IMR-90 (cell line): ENCODE data around the gene RPL35. TPM values are rescaled to one million over a fixed set of nuclear protein-coding genes. Genes with fewer than 3 reads are reported as not detected.
A peak's percentile ranks its signal among the peaks of the same experiment; 100 is the strongest.

ENCODE experiments used
- ATAC-seq: fragments of 200-7000 bp; cut with Tn5 transposase; 2 replicates; pipeline ENCODE4 v1.9.1; 2020; ENCODE audit warnings: low read depth, mild to moderate bottlenecking, moderate library complexity
- BruUV-seq: library from RNA; stranded (reverse); fragments of 400-500 nt; replicated peaks from 2 replicates; lab custom pipeline; 2021; lab: Mats Ljungman, UMichigan
- CTCF ChIA-PET: fragments of 300-600 bp; formaldehyde crosslinking; extraction: SDS; loops from one replicate; lab custom pipeline; 2021; ENCODE audit warnings: antibody characterized with exemption; lab: Yijun Ruan, JAX
- POLR2A ChIA-PET: fragments of 300-600 bp; sonication (Branson Sonifier 250); formaldehyde crosslinking; loops from one replicate; lab custom pipeline; 2022; ENCODE audit warnings: antibody characterized with exemption; ENCODE audit not compliant: unreplicated experiment; lab: Charles Lee
- DNase-seq: peaks from one replicate; pipeline ENCODE4 v3.0.0; 2013
- H2AFZ ChIP-seq: replicated peaks from 2 replicates; pipeline ENCODE3; 2013; ENCODE audit warnings: low read length, mild to moderate bottlenecking; ENCODE audit not compliant: poor library complexity
- H2AK5ac ChIP-seq: 2 replicates; pipeline ENCODE4 v1.6.1; 2013; ENCODE audit warnings: low read depth, low read length, inconsistent platforms
- H2AK9ac ChIP-seq: replicated peaks from 2 replicates; pipeline ENCODE3; 2013; ENCODE audit warnings: mild to moderate bottlenecking, low read depth, low read length, moderate library complexity; ENCODE audit not compliant: poor library complexity
- H2BK120ac ChIP-seq: 2 replicates; pipeline ENCODE4 v1.6.1; 2013; ENCODE audit warnings: low read depth, low read length, inconsistent platforms
- H2BK15ac ChIP-seq: 3 replicates; pipeline ENCODE4 v1.6.1; 2013; ENCODE audit warnings: low read depth, low read length, inconsistent platforms
- H2BK20ac ChIP-seq: 2 replicates; pipeline ENCODE4 v1.6.1; 2013; ENCODE audit warnings: low read depth, mild to moderate bottlenecking, inconsistent platforms, low read length, moderate library complexity
- H2BK5ac ChIP-seq: 2 replicates; pipeline ENCODE4 v1.6.1; 2013; ENCODE audit warnings: mild to moderate bottlenecking, low read depth, low read length, inconsistent platforms; ENCODE audit not compliant: poor library complexity, severe bottlenecking
- H3K14ac ChIP-seq: replicated peaks from 2 replicates; pipeline ENCODE4 v1.6.1; 2013; ENCODE audit warnings: low read depth, low read length, inconsistent platforms
- H3K18ac ChIP-seq: 2 replicates; pipeline ENCODE4 v1.6.1; 2013; ENCODE audit warnings: low read depth, low read length, control low read depth
- H3K23ac ChIP-seq: 2 replicates; pipeline ENCODE4 v1.6.1; 2013; ENCODE audit warnings: low read depth, low read length, inconsistent platforms
- H3K27ac ChIP-seq: 2 replicates; pipeline ENCODE4 v1.5.1; 2013; ENCODE audit warnings: mild to moderate bottlenecking, control low read depth, low read length; ENCODE audit not compliant: insufficient read depth
- H3K27me3 ChIP-seq: 2 replicates; pipeline ENCODE4 v1.6.1; 2013; ENCODE audit warnings: low read length; ENCODE audit not compliant: control insufficient read depth, insufficient read depth
- H3K36me3 ChIP-seq: 2 replicates; pipeline ENCODE4 v1.6.1; 2013; ENCODE audit warnings: low read length, mixed read lengths; ENCODE audit not compliant: control insufficient read depth, insufficient read depth
- H3K4ac ChIP-seq: 2 replicates; pipeline ENCODE4 v1.6.1; 2013; ENCODE audit warnings: low read depth, low read length, inconsistent platforms
- H3K4me1 ChIP-seq: 2 replicates; pipeline ENCODE4 v1.6.1; 2013; ENCODE audit warnings: low read length, mixed read lengths; ENCODE audit not compliant: control insufficient read depth, insufficient read depth
- H3K4me2 ChIP-seq: 2 replicates; pipeline ENCODE4 v1.6.1; 2013; ENCODE audit warnings: low read depth, mild to moderate bottlenecking, control low read depth, low read length, moderate library complexity
- H3K4me3 ChIP-seq: 2 replicates; pipeline ENCODE4 v1.5.1; 2013; ENCODE audit warnings: low read depth, mild to moderate bottlenecking, control low read depth, low read length, moderate library complexity; ENCODE audit not compliant: insufficient read depth
- H3K56ac ChIP-seq: 2 replicates; pipeline ENCODE4 v1.6.1; 2013; ENCODE audit warnings: low read length, inconsistent platforms; ENCODE audit not compliant: insufficient read depth; ENCODE audit errors: extremely low read depth
- H3K79me1 ChIP-seq, 2 experiments: 2 replicates each; pipeline ENCODE4 v1.6.1; 2013; ENCODE audit warnings: low read length in 2 of 2, inconsistent platforms in 1 of 2, low read depth in 1 of 2
- H3K9ac ChIP-seq: 2 replicates; pipeline ENCODE4 v1.6.1; 2013; ENCODE audit warnings: low read depth, low read length, control low read depth
- H3K9me1 ChIP-seq: 2 replicates; pipeline ENCODE4 v1.6.1; 2013; ENCODE audit warnings: low read length, inconsistent platforms; ENCODE audit not compliant: insufficient read depth
- H3K9me3 ChIP-seq: 2 replicates; pipeline ENCODE4 v1.6.1; 2013; ENCODE audit warnings: low read length; ENCODE audit not compliant: control insufficient read depth, insufficient read depth
- H4K20me1 ChIP-seq: 2 replicates; pipeline ENCODE4 v1.6.1; 2013; ENCODE audit warnings: low read length, inconsistent platforms; ENCODE audit not compliant: insufficient read depth
- H4K5ac ChIP-seq: 2 replicates; pipeline ENCODE4 v1.6.1; 2013; ENCODE audit warnings: mild to moderate bottlenecking, low read depth, low read length, control low read depth
- H4K8ac ChIP-seq, 2 experiments: 2 replicates each; pipeline ENCODE4 v1.6.1; 2013; ENCODE audit warnings: low read depth in 2 of 2, low read length in 2 of 2, control low read depth in 1 of 2, inconsistent platforms in 1 of 2
- H4K91ac ChIP-seq: 2 replicates; pipeline ENCODE4 v1.6.1; 2013; ENCODE audit warnings: low read depth, low read length, inconsistent platforms; ENCODE audit not compliant: insufficient read depth
- BHLHE40 ChIP-seq: fragments of 150-350 bp; IDR thresholded peaks from 2 replicates; pipeline ENCODE4 v1.6.1; 2016; ENCODE audit warnings: mild to moderate bottlenecking, low read depth, low read length
- CEBPB ChIP-seq: IDR thresholded peaks from 2 replicates; pipeline ENCODE4 v1.6.1; 2012; ENCODE audit warnings: low read depth, low read length, improper control_type of control experiment
- CHD1 ChIP-seq: IDR thresholded peaks from 2 replicates; pipeline ENCODE4 v1.6.1; 2012; ENCODE audit warnings: low read depth, low read length, improper control_type of control experiment
- ELK1 ChIP-seq: fragments of 150-350 bp; IDR thresholded peaks from 2 replicates; pipeline ENCODE4 v1.6.1; 2016; ENCODE audit warnings: low read depth, mild to moderate bottlenecking, low read length, moderate library complexity, borderline replicate concordance
- FOS ChIP-seq: fragments of 150-350 bp; IDR thresholded peaks from 2 replicates; pipeline ENCODE4 v1.6.1; 2016; ENCODE audit warnings: low read depth, low read length
- MAFK ChIP-seq: IDR thresholded peaks from 2 replicates; pipeline ENCODE4 v1.6.1; 2012; ENCODE audit warnings: low read depth, low read length, improper control_type of control experiment
- MAZ ChIP-seq: IDR thresholded peaks from 2 replicates; pipeline ENCODE4 v1.6.1; 2012; ENCODE audit warnings: low read depth, mild to moderate bottlenecking, low read length, improper control_type of control experiment, moderate library complexity, borderline replicate concordance
- MXI1 ChIP-seq: IDR thresholded peaks from 2 replicates; pipeline ENCODE4 v1.6.1; 2012; ENCODE audit warnings: low read depth, mild to moderate bottlenecking, low read length, moderate library complexity, borderline replicate concordance
- NFE2L2 ChIP-seq: fragments of 150-350 bp; IDR thresholded peaks from 2 replicates; pipeline ENCODE4 v1.6.1; 2016; ENCODE audit warnings: low read depth, mild to moderate bottlenecking, low read length
- POLR2A ChIP-seq: IDR thresholded peaks from 2 replicates; pipeline ENCODE4 v1.6.1; 2012; ENCODE audit warnings: mild to moderate bottlenecking, low read depth, low read length
- RAD21 ChIP-seq: IDR thresholded peaks from 2 replicates; pipeline ENCODE4 v1.6.1; 2012; ENCODE audit warnings: low read length, improper control_type of control experiment
- RCOR1 ChIP-seq: IDR thresholded peaks from 2 replicates; pipeline ENCODE4 v1.6.1; 2012; ENCODE audit warnings: mild to moderate bottlenecking, low read length, improper control_type of control experiment; ENCODE audit not compliant: insufficient replicate concordance
- RFX5 ChIP-seq: IDR thresholded peaks from 2 replicates; pipeline ENCODE4 v1.8.0; 2012; ENCODE audit warnings: low read depth, mild to moderate bottlenecking, low read length, moderate library complexity
- USF2 ChIP-seq: fragments of 150-350 bp; IDR thresholded peaks from 2 replicates; pipeline ENCODE4 v1.6.1; 2017; ENCODE audit warnings: mild to moderate bottlenecking, antibody characterized with exemption, low read length, low read depth
- WGBS, 2 experiments: methylation state at CpG; one replicate each; pipeline versions ENCODE4 v1.1.5 to v1.1.7; 2013; ENCODE audit warnings: missing lambda C conversion rate in 2 of 2; ENCODE audit not compliant: insufficient read length in 1 of 2; ENCODE audit errors: extremely low coverage in 2 of 2; 5-methylcytosine and 5-hydroxymethylcytosine counted together
- dilution Hi-C: fragments of 300-500 bp; cut with HindIII; formaldehyde crosslinking; loops from one replicate; pipeline ENCODE4 v1.14.3; 2018; ENCODE audit warnings: low sequenced_read_pairs; ENCODE audit not compliant: unreplicated experiment
- in situ Hi-C: fragments of 300-500 bp; cut with MboI; formaldehyde crosslinking; loops from 3 replicates; pipeline ENCODE4 v1.14.3; 2019; ENCODE audit warnings: low sequenced_read_pairs, inconsistent platforms, mixed read lengths
- intact Hi-C: fragments of 100-400 bp; cut with micrococcal nuclease; formaldehyde crosslinking; loops from 2 replicates; pipeline ENCODE4 v1.10.0; 2022
- polyA plus RNA-seq, 3 experiments: library from polyadenylated mRNA; depleted of rRNA; stranded (reverse); fragments of >200 nt; gene quantifications; 2 replicates each; pipeline ENCODE4 v1.2.3, GENCODE V29; 2012; ENCODE audit warnings: low replicate concordance in 1 of 3
- total RNA-seq: library from RNA; depleted of rRNA; stranded (reverse); fragments of >200 nt; gene quantifications from 2 replicates; pipeline ENCODE4 v1.2.3, GENCODE V29; 2012
- TF ChIP-seq, protein P1 (sequence below): conservative IDR thresholded peaks from 2 replicates; pipeline ENCODE4 v1.5.1; 2012; ENCODE audit warnings: mild to moderate bottlenecking, low read depth, low read length, improper control_type of control experiment

Gene RPL35
- total and polyA plus RNA-seq, 2 of the 4 experiments (the other 2 are of a cell fraction), result 881 to 1,650 TPM

DNA sequence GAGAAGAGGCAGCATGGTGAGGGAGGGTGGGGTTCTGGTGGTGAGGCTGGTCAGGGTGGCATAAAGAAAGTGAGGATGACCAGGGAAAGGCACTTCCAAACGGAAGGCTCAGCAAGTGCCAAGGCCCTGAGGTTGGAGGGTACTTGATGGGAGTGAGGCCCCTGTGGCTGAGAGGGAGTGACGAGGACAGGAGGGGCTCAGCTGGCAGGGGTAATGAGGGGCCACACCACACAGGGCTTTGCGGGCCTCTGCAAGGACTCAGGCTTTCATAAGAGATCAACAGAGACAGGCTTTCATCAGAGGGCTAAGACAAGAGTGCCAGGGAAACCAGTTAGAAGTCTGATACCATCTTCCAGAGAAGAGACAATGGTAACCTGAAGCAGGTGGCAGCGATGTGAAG, 23.8 kb upstream of the RPL35 start:
- Histone ChIP-seq H2AK5ac (no peak overlapping the region), H4K91ac (no peak overlapping the region), H2BK120ac (no peak overlapping the region), H4K20me1 (no peaks in the 10 kb centered on the region; the same call in 1 of the 2 replicates), H3K9me1 (peaks cover 7% of the 10 kb centered on the region; the same call in 1 of the 2 replicates), H3K27ac (no peak overlapping the region), H3K23ac (no peak overlapping the region), H2BK15ac (no peak overlapping the region), H3K56ac (no peak overlapping the region), H2BK20ac (no peak overlapping the region), H4K8ac (no peak overlapping the region), H3K4me2 (no peak overlapping the region), H2BK5ac (no peak overlapping the region), H3K9me3 (no peaks in the 10 kb centered on the region), H3K18ac (no peak overlapping the region), H3K4me3 (no peak overlapping the region), H2AFZ (no peak overlapping the region), H3K79me1 (no peaks in the 10 kb centered on the region), H2AK9ac (peak overlapping the region; percentile 52), H3K4me1 (no peaks in the 10 kb centered on the region), H4K5ac (no peak overlapping the region), H3K4ac (no peak overlapping the region), H3K36me3 (peaks cover 62% of the 10 kb centered on the region), H3K27me3 (no peaks in the 10 kb centered on the region), H3K14ac (no peak overlapping the region), H3K9ac (no peak overlapping the region)
- intact Hi-C loops (no loop called here), dilution Hi-C loops (no loop called here), in situ Hi-C loops (no loop called here)
- DNase-seq (no peak), ATAC-seq (no peak)
- no peak for TF ChIP-seq USF2
- no peak for TF ChIP-seq RAD21
- no peak for TF ChIP-seq ELK1
- no peak for TF ChIP-seq RCOR1
- no peak for TF ChIP-seq CHD1
- TF ChIP-seq CEBPB, result no peak
- no peak for TF ChIP-seq MXI1
- no peak for TF ChIP-seq FOS
- no peak for TF ChIP-seq RFX5
- no peak for TF ChIP-seq MAFK
- TF ChIP-seq, protein P1, sequence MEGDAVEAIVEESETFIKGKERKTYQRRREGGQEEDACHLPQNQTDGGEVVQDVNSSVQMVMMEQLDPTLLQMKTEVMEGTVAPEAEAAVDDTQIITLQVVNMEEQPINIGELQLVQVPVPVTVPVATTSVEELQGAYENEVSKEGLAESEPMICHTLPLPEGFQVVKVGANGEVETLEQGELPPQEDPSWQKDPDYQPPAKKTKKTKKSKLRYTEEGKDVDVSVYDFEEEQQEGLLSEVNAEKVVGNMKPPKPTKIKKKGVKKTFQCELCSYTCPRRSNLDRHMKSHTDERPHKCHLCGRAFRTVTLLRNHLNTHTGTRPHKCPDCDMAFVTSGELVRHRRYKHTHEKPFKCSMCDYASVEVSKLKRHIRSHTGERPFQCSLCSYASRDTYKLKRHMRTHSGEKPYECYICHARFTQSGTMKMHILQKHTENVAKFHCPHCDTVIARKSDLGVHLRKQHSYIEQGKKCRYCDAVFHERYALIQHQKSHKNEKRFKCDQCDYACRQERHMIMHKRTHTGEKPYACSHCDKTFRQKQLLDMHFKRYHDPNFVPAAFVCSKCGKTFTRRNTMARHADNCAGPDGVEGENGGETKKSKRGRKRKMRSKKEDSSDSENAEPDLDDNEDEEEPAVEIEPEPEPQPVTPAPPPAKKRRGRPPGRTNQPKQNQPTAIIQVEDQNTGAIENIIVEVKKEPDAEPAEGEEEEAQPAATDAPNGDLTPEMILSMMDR, result no peak
- no peak for TF ChIP-seq NFE2L2
- TF ChIP-seq BHLHE40, result no peak
- TF ChIP-seq MAZ, result no peak
- TF ChIP-seq POLR2A, result no peak
- POLR2A ChIA-PET, result no interaction called here
- CTCF ChIA-PET, result interaction anchor here (0.5 kb wide), 1 partner anchor 243 kb away, joined by 3 read pairs; no protein-coding TSS in a partner anchor
- 100% methylated on average over 2 of the region's 4 CpGs; no CpG with 5 or more reads in 1 of the 2 experiments for WGBS, 2 experiments
- BruUV-seq, result no TSS peak
